ENCODE results near the gene POLR3H.

The POLR3H gene

GRCh38 chr22:41487037-41487935 is 57.0 kb downstream of the POLR3H start:
- Histone ChIP-seq H3K9me3 (ENCODE audit: insufficient read depth, low read depth, low read length) (no peaks in the 10 kb centered on the region), H3K4me2 (ENCODE audit: low read depth, low read length, poor library complexity, severe bottlenecking) (no peak overlapping the region), H3K36me3 (ENCODE audit: insufficient read depth, low read length) (no peaks in the 10 kb centered on the region), H3F3A (ENCODE audit: low read depth) (no peaks in the 10 kb centered on the region), H3K4me3 (ENCODE audit: low read length, poor library complexity, severe bottlenecking) (no peak overlapping the region), H3K9me2 (replicated peaks; ENCODE audit: low read depth, low read length) (no peaks in the 10 kb centered on the region), H3K4me1 (ENCODE audit: insufficient read depth, low read length, poor library complexity, severe bottlenecking) (no peaks in the 10 kb centered on the region), H2AFZ (ENCODE audit: low read length) (no peak overlapping the region), H3K9ac (ENCODE audit: low read depth, low read length, poor library complexity, severe bottlenecking) (no peak overlapping the region), H3K79me2 (ENCODE audit: insufficient read depth, low read length) (peaks cover 73% of the 10 kb centered on the region), H3K27me3 (ENCODE audit: insufficient read depth, low read length, poor library complexity, severe bottlenecking) (no peaks in the 10 kb centered on the region), H4K20me1 (ENCODE audit: insufficient read depth, low read length, poor library complexity, severe bottlenecking) (peaks cover 5% of the 10 kb centered on the region)
- no peak for TF ChIP-seq EZH2phosphoT487 (IDR thresholded peaks at IDR 0.05; ENCODE audit: borderline replicate concordance)
- TF ChIP-seq CTCF (conservative IDR thresholded peaks at IDR 0.05; ENCODE audit: low read length), result no peak

GRCh38 chr22:41485033-41485432 is 59.2 kb downstream of the POLR3H start:
- H3K4me3 ChIP-seq (ENCODE audit: low read length, poor library complexity, severe bottlenecking), result no peak overlapping the region
- H4K20me1 ChIP-seq (ENCODE audit: insufficient read depth, low read length, poor library complexity, severe bottlenecking), result peaks cover 8% of the 10 kb centered on the region
- no peaks in the 10 kb centered on the region for H3K4me1 ChIP-seq (ENCODE audit: insufficient read depth, low read length, poor library complexity, severe bottlenecking)
- no peaks in the 10 kb centered on the region for H3K9me3 ChIP-seq (ENCODE audit: insufficient read depth, low read depth, low read length)
- H3F3A ChIP-seq (ENCODE audit: low read depth), result no peaks in the 10 kb centered on the region
- peaks cover 76% of the 10 kb centered on the region for H3K79me2 ChIP-seq (ENCODE audit: insufficient read depth, low read length)
- no peak overlapping the region for H2AFZ ChIP-seq (ENCODE audit: low read length)
- no peaks in the 10 kb centered on the region for H3K27me3 ChIP-seq (ENCODE audit: insufficient read depth, low read length, poor library complexity, severe bottlenecking)
- no peaks in the 10 kb centered on the region for H3K9me2 ChIP-seq (replicated peaks; ENCODE audit: low read depth, low read length)
- H3K36me3 ChIP-seq (ENCODE audit: insufficient read depth, low read length), result no peaks in the 10 kb centered on the region
- H3K9ac ChIP-seq (ENCODE audit: low read depth, low read length, poor library complexity, severe bottlenecking), result no peak overlapping the region
- TF ChIP-seq EZH2phosphoT487 (IDR thresholded peaks at IDR 0.05; ENCODE audit: borderline replicate concordance), result no peak
- no peak for TF ChIP-seq CTCF (conservative IDR thresholded peaks at IDR 0.05; ENCODE audit: low read length)
- H3K4me2 ChIP-seq (ENCODE audit: low read depth, low read length, poor library complexity, severe bottlenecking), result no peak overlapping the region

DNA sequence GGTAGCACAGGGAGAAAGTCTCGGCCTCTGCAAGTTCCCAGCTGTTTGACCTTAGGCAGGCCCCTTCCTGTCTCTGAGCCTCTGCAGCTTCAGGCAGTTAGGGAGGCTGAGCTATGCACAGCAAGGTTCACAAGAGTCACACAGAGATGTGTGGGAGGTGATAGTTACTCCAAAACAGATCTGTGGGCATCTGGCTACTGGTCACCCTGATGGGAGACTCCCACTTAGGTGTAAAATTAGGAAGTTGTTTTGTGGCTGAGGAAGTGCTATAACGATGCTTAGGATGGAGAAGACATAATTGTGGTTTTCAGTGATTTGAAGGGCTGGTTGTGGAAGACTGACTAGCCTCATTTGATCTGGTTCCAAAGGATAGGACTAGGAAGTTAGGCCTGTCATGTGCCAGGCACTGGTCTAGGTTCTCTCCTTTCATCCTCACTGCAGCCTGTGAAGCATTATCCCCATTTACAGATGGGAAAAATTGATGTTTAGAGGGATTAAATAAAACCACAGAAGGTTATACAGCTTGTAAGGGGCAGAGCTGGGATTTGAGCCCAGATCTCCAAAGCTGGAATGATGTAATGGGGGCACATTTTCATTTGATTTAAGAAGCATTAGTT is 61.8 kb downstream of the POLR3H start:
- peaks cover 77% of the 10 kb centered on the region for H3K79me2 ChIP-seq (ENCODE audit: insufficient read depth, low read length)
- H3K27me3 ChIP-seq (ENCODE audit: insufficient read depth, low read length, poor library complexity, severe bottlenecking), result no peaks in the 10 kb centered on the region
- H3K9ac ChIP-seq (ENCODE audit: low read depth, low read length, poor library complexity, severe bottlenecking), result no peak overlapping the region
- H2AFZ ChIP-seq (ENCODE audit: low read length), result no peak overlapping the region
- H4K20me1 ChIP-seq (ENCODE audit: insufficient read depth, low read length, poor library complexity, severe bottlenecking), result peaks cover 8% of the 10 kb centered on the region
- H3K9me3 ChIP-seq (ENCODE audit: insufficient read depth, low read depth, low read length), result no peaks in the 10 kb centered on the region
- no peaks in the 10 kb centered on the region for H3K9me2 ChIP-seq (replicated peaks; ENCODE audit: low read depth, low read length)
- no peaks in the 10 kb centered on the region for H3K4me1 ChIP-seq (ENCODE audit: insufficient read depth, low read length, poor library complexity, severe bottlenecking)
- H3K4me3 ChIP-seq (ENCODE audit: low read length, poor library complexity, severe bottlenecking), result no peak overlapping the region
- H3F3A ChIP-seq (ENCODE audit: low read depth), result no peaks in the 10 kb centered on the region
- no peak for TF ChIP-seq CTCF (conservative IDR thresholded peaks at IDR 0.05; ENCODE audit: low read length)
- TF ChIP-seq EZH2phosphoT487 (IDR thresholded peaks at IDR 0.05; ENCODE audit: borderline replicate concordance), result no peak
- H3K36me3 ChIP-seq (ENCODE audit: insufficient read depth, low read length), result no peaks in the 10 kb centered on the region
- no peak overlapping the region for H3K4me2 ChIP-seq (ENCODE audit: low read depth, low read length, poor library complexity, severe bottlenecking)
